IMR-90 (cell line): Measurements from ENCODE around the gene NOL8. TPM values are rescaled to one million over a fixed set of nuclear protein-coding genes. Genes with fewer than 3 reads are reported as not detected.

Experiments
- ATAC-seq: fragments of 200-7000 bp; cut with Tn5 transposase; 2 replicates; pipeline ENCODE4 v1.9.1; 2020; ENCODE audit warnings: low read depth, mild to moderate bottlenecking, moderate library complexity
- BruUV-seq: library from RNA; stranded (reverse); fragments of 400-500 nt; replicated peaks from 2 replicates; lab custom pipeline; 2021; lab: Mats Ljungman, UMichigan
- CTCF ChIA-PET: fragments of 300-600 bp; formaldehyde crosslinking; extraction: SDS; loops from one replicate; lab custom pipeline; 2021; ENCODE audit warnings: antibody characterized with exemption; lab: Yijun Ruan, JAX
- POLR2A ChIA-PET: fragments of 300-600 bp; sonication (Branson Sonifier 250); formaldehyde crosslinking; loops from one replicate; lab custom pipeline; 2022; ENCODE audit warnings: antibody characterized with exemption; ENCODE audit not compliant: unreplicated experiment; lab: Charles Lee
- DNase-seq: peaks from one replicate; pipeline ENCODE4 v3.0.0; 2013
- H2AFZ ChIP-seq: replicated peaks from 2 replicates; pipeline ENCODE3; 2013; ENCODE audit warnings: low read length, mild to moderate bottlenecking; ENCODE audit not compliant: poor library complexity
- H2AK5ac ChIP-seq: 2 replicates; pipeline ENCODE4 v1.6.1; 2013; ENCODE audit warnings: low read depth, low read length, inconsistent platforms
- H2AK9ac ChIP-seq: replicated peaks from 2 replicates; pipeline ENCODE3; 2013; ENCODE audit warnings: mild to moderate bottlenecking, low read depth, low read length, moderate library complexity; ENCODE audit not compliant: poor library complexity
- H2BK120ac ChIP-seq: 2 replicates; pipeline ENCODE4 v1.6.1; 2013; ENCODE audit warnings: low read depth, low read length, inconsistent platforms
- H2BK15ac ChIP-seq: 3 replicates; pipeline ENCODE4 v1.6.1; 2013; ENCODE audit warnings: low read depth, low read length, inconsistent platforms
- H2BK20ac ChIP-seq: 2 replicates; pipeline ENCODE4 v1.6.1; 2013; ENCODE audit warnings: low read depth, mild to moderate bottlenecking, inconsistent platforms, low read length, moderate library complexity
- H2BK5ac ChIP-seq: 2 replicates; pipeline ENCODE4 v1.6.1; 2013; ENCODE audit warnings: mild to moderate bottlenecking, low read depth, low read length, inconsistent platforms; ENCODE audit not compliant: poor library complexity, severe bottlenecking
- H3K14ac ChIP-seq: replicated peaks from 2 replicates; pipeline ENCODE4 v1.6.1; 2013; ENCODE audit warnings: low read depth, low read length, inconsistent platforms
- H3K18ac ChIP-seq: 2 replicates; pipeline ENCODE4 v1.6.1; 2013; ENCODE audit warnings: low read depth, low read length, control low read depth
- H3K23ac ChIP-seq: 2 replicates; pipeline ENCODE4 v1.6.1; 2013; ENCODE audit warnings: low read depth, low read length, inconsistent platforms
- H3K27ac ChIP-seq: 2 replicates; pipeline ENCODE4 v1.5.1; 2013; ENCODE audit warnings: mild to moderate bottlenecking, control low read depth, low read length; ENCODE audit not compliant: insufficient read depth
- H3K27me3 ChIP-seq: 2 replicates; pipeline ENCODE4 v1.6.1; 2013; ENCODE audit warnings: low read length; ENCODE audit not compliant: control insufficient read depth, insufficient read depth
- H3K36me3 ChIP-seq: 2 replicates; pipeline ENCODE4 v1.6.1; 2013; ENCODE audit warnings: low read length, mixed read lengths; ENCODE audit not compliant: control insufficient read depth, insufficient read depth
- H3K4ac ChIP-seq: 2 replicates; pipeline ENCODE4 v1.6.1; 2013; ENCODE audit warnings: low read depth, low read length, inconsistent platforms
- H3K4me1 ChIP-seq: 2 replicates; pipeline ENCODE4 v1.6.1; 2013; ENCODE audit warnings: low read length, mixed read lengths; ENCODE audit not compliant: control insufficient read depth, insufficient read depth
- H3K4me2 ChIP-seq: 2 replicates; pipeline ENCODE4 v1.6.1; 2013; ENCODE audit warnings: low read depth, mild to moderate bottlenecking, control low read depth, low read length, moderate library complexity
- H3K4me3 ChIP-seq: 2 replicates; pipeline ENCODE4 v1.5.1; 2013; ENCODE audit warnings: low read depth, mild to moderate bottlenecking, control low read depth, low read length, moderate library complexity; ENCODE audit not compliant: insufficient read depth
- H3K56ac ChIP-seq: 2 replicates; pipeline ENCODE4 v1.6.1; 2013; ENCODE audit warnings: low read length, inconsistent platforms; ENCODE audit not compliant: insufficient read depth; ENCODE audit errors: extremely low read depth
- H3K79me1 ChIP-seq, 2 experiments: 2 replicates each; pipeline ENCODE4 v1.6.1; 2013; ENCODE audit warnings: low read length in 2 of 2, inconsistent platforms in 1 of 2, low read depth in 1 of 2
- H3K9ac ChIP-seq: 2 replicates; pipeline ENCODE4 v1.6.1; 2013; ENCODE audit warnings: low read depth, low read length, control low read depth
- H3K9me1 ChIP-seq: 2 replicates; pipeline ENCODE4 v1.6.1; 2013; ENCODE audit warnings: low read length, inconsistent platforms; ENCODE audit not compliant: insufficient read depth
- H3K9me3 ChIP-seq: 2 replicates; pipeline ENCODE4 v1.6.1; 2013; ENCODE audit warnings: low read length; ENCODE audit not compliant: control insufficient read depth, insufficient read depth
- H4K20me1 ChIP-seq: 2 replicates; pipeline ENCODE4 v1.6.1; 2013; ENCODE audit warnings: low read length, inconsistent platforms; ENCODE audit not compliant: insufficient read depth
- H4K5ac ChIP-seq: 2 replicates; pipeline ENCODE4 v1.6.1; 2013; ENCODE audit warnings: mild to moderate bottlenecking, low read depth, low read length, control low read depth
- H4K8ac ChIP-seq, 2 experiments: 2 replicates each; pipeline ENCODE4 v1.6.1; 2013; ENCODE audit warnings: low read depth in 2 of 2, low read length in 2 of 2, control low read depth in 1 of 2, inconsistent platforms in 1 of 2
- H4K91ac ChIP-seq: 2 replicates; pipeline ENCODE4 v1.6.1; 2013; ENCODE audit warnings: low read depth, low read length, inconsistent platforms; ENCODE audit not compliant: insufficient read depth
- MAFK ChIP-seq: IDR thresholded peaks from 2 replicates; pipeline ENCODE4 v1.6.1; 2012; ENCODE audit warnings: low read depth, low read length, improper control_type of control experiment
- POLR2A ChIP-seq: IDR thresholded peaks from 2 replicates; pipeline ENCODE4 v1.6.1; 2012; ENCODE audit warnings: mild to moderate bottlenecking, low read depth, low read length
- RAD21 ChIP-seq: IDR thresholded peaks from 2 replicates; pipeline ENCODE4 v1.6.1; 2012; ENCODE audit warnings: low read length, improper control_type of control experiment
- SMC3 ChIP-seq: fragments of 150-350 bp; IDR thresholded peaks from 2 replicates; pipeline ENCODE4 v1.6.1; 2016; ENCODE audit warnings: low read depth, mild to moderate bottlenecking, antibody characterized with exemption, low read length, moderate library complexity
- WGBS, 2 experiments: methylation state at CpG; one replicate each; pipeline versions ENCODE4 v1.1.5 to v1.1.7; 2013; ENCODE audit warnings: missing lambda C conversion rate in 2 of 2; ENCODE audit not compliant: insufficient read length in 1 of 2; ENCODE audit errors: extremely low coverage in 2 of 2; 5-methylcytosine and 5-hydroxymethylcytosine counted together
- dilution Hi-C: fragments of 300-500 bp; cut with HindIII; formaldehyde crosslinking; loops from one replicate; pipeline ENCODE4 v1.14.3; 2018; ENCODE audit warnings: low sequenced_read_pairs; ENCODE audit not compliant: unreplicated experiment
- in situ Hi-C: fragments of 300-500 bp; cut with MboI; formaldehyde crosslinking; loops from 3 replicates; pipeline ENCODE4 v1.14.3; 2019; ENCODE audit warnings: low sequenced_read_pairs, inconsistent platforms, mixed read lengths
- intact Hi-C: fragments of 100-400 bp; cut with micrococcal nuclease; formaldehyde crosslinking; loops from 2 replicates; pipeline ENCODE4 v1.10.0; 2022
- polyA plus RNA-seq, 3 experiments: library from polyadenylated mRNA; depleted of rRNA; stranded (reverse); fragments of >200 nt; gene quantifications; 2 replicates each; pipeline ENCODE4 v1.2.3, GENCODE V29; 2012; ENCODE audit warnings: low replicate concordance in 1 of 3
- total RNA-seq: library from RNA; depleted of rRNA; stranded (reverse); fragments of >200 nt; gene quantifications from 2 replicates; pipeline ENCODE4 v1.2.3, GENCODE V29; 2012
- TF ChIP-seq, protein P1 (sequence below): conservative IDR thresholded peaks from 2 replicates; pipeline ENCODE4 v1.5.1; 2012; ENCODE audit warnings: mild to moderate bottlenecking, low read depth, low read length, improper control_type of control experiment
- TF ChIP-seq, protein P2 (sequence below): fragments of 150-350 bp; IDR thresholded peaks from 2 replicates; pipeline ENCODE4 v1.6.1; 2017; ENCODE audit warnings: mild to moderate bottlenecking, antibody characterized with exemption, low read length, low read depth

Gene NOL8
- total and polyA plus RNA-seq, 2 of the 4 experiments (the other 2 are of a cell fraction), result 10.1 to 18.3 TPM

DNA sequence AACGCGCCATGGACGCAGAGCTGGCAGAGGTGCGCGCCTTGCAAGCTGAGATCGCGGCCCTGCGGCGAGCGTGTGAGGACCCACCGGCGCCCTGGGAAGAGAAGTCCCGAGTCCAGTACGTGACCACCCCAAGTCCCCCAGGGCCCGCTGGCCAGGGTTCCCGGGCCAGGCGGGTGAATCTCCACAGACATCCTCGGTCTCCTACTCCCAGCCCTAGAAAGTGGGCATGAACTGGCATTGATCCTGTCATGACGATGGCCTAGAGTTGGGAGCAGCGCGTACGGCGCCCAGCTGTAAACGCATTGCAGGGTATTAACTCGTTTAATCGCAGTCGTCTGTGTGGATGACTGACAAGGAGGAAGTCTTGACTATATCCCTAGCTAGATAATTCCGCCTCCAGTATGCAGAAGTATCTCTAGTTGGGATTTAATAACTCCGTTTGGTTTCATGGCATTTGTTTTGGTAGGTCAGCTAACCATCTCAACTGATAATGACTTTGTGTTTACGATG lies 896 bp upstream of the NOL8 start:
- Histone ChIP-seq H3K9me3 (no peaks in the 10 kb centered on the region), H3K23ac (0 out of 2 replicates have a peak overlapping the region, but pooled peaks have one; percentile 0), H3K14ac (peak overlapping the region; percentile 44), H4K5ac (no peak overlapping the region), H2BK5ac (no peak overlapping the region), H2AK9ac (peak overlapping the region; percentile 98), H2AFZ (peak overlapping the region; percentile 99), H3K4me1 (no peaks in the 10 kb centered on the region), H4K91ac (no peak overlapping the region; the same call in 1 of the 2 replicates), H4K8ac (peak overlapping the region in 1 of 2 experiments; percentile 76; a peak in 1 of 4 replicates), H3K27ac (peak overlapping the region; percentile 96; the same call in 1 of the 2 replicates), H3K79me1 (peaks cover 16 to 38% of the 10 kb centered on the region in 2 experiments), H2BK20ac (no peak overlapping the region), H2AK5ac (no peak overlapping the region), H3K56ac (0 out of 2 replicates have a peak overlapping the region, but pooled peaks have one; percentile 27), H2BK15ac (no peak overlapping the region; the same call in 2 of the 3 replicates), H3K18ac (no peak overlapping the region), H3K9ac (peak overlapping the region; percentile 98; the same call in 1 of the 2 replicates), H3K4ac (no peak overlapping the region), H3K9me1 (no peaks in the 10 kb centered on the region), H3K4me2 (peak overlapping the region; percentile 97), H4K20me1 (no peaks in the 10 kb centered on the region), H3K27me3 (no peaks in the 10 kb centered on the region), H2BK120ac (no peak overlapping the region), H3K4me3 (peak overlapping the region; percentile 64), H3K36me3 (0 out of 2 replicates have a peak, but pooled peaks cover 3% of the 10 kb centered on the region)
- ATAC-seq (no peak), DNase-seq (peak; percentile 2)
- BruUV-seq, result no TSS peak
- in situ Hi-C loops (loop anchor here (5.0 to 25.0 kb wide), 2 partner anchors 311 to 461 kb away; no protein-coding TSS in a partner anchor), dilution Hi-C loops (no loop called here), intact Hi-C loops (no loop called here)
- TF ChIP-seq SMC3 (no peak), RAD21 (no peak), MAFK (no peak), POLR2A (0 out of 2 replicates have a peak, but pooled peaks have one; percentile 9)
- TF ChIP-seq, protein P1, sequence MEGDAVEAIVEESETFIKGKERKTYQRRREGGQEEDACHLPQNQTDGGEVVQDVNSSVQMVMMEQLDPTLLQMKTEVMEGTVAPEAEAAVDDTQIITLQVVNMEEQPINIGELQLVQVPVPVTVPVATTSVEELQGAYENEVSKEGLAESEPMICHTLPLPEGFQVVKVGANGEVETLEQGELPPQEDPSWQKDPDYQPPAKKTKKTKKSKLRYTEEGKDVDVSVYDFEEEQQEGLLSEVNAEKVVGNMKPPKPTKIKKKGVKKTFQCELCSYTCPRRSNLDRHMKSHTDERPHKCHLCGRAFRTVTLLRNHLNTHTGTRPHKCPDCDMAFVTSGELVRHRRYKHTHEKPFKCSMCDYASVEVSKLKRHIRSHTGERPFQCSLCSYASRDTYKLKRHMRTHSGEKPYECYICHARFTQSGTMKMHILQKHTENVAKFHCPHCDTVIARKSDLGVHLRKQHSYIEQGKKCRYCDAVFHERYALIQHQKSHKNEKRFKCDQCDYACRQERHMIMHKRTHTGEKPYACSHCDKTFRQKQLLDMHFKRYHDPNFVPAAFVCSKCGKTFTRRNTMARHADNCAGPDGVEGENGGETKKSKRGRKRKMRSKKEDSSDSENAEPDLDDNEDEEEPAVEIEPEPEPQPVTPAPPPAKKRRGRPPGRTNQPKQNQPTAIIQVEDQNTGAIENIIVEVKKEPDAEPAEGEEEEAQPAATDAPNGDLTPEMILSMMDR, result no peak
- TF ChIP-seq, protein P2, sequence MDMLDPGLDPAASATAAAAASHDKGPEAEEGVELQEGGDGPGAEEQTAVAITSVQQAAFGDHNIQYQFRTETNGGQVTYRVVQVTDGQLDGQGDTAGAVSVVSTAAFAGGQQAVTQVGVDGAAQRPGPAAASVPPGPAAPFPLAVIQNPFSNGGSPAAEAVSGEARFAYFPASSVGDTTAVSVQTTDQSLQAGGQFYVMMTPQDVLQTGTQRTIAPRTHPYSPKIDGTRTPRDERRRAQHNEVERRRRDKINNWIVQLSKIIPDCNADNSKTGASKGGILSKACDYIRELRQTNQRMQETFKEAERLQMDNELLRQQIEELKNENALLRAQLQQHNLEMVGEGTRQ, result no peak
- POLR2A ChIA-PET, result no interaction called here
- 0% methylated on average over 7 of the region's 30 CpGs; no CpG with 5 or more reads in 1 of the 2 experiments for WGBS, 2 experiments
- CTCF ChIA-PET, result interaction anchor here (0.6 to 1.5 kb wide), 5 partner anchors 113 to 283 kb away, joined by 3 to 7 read pairs (median 4); no protein-coding TSS in a partner anchor
